Stimulated activated naive CD8-positive, alpha-beta T cell treated with anti-CD3 and anti-CD28 coated beads, Interleukin-15, Interleukin-2, amounts not matched to agents 100 ng/mL and 50 ng/mL, for 24 hours (primary cell): ENCODE data around the gene PARL.
A peak's percentile ranks its signal among the peaks of the same experiment; 100 is the strongest.

Experiments used
- H3K27ac Mint-ChIP-seq: one replicate; pipeline ENCODE4 v1.8.0; 2021; ENCODE audit warnings: mild to moderate bottlenecking, mixed read lengths
- H3K27me3 Mint-ChIP-seq: one replicate; pipeline ENCODE4 v1.8.0; 2021; ENCODE audit warnings: mixed read lengths
- H3K36me3 Mint-ChIP-seq: one replicate; pipeline ENCODE4 v1.8.0; 2021; ENCODE audit warnings: low read depth, mixed read lengths
- H3K4me1 Mint-ChIP-seq: one replicate; pipeline ENCODE4 v1.8.0; 2021; ENCODE audit warnings: low read depth, mixed read lengths
- H3K4me3 Mint-ChIP-seq: one replicate; pipeline ENCODE4 v1.8.0; 2021; ENCODE audit warnings: mild to moderate bottlenecking, mixed read lengths
- H3K9me3 Mint-ChIP-seq: one replicate; pipeline ENCODE4 v1.8.0; 2021; ENCODE audit warnings: mixed read lengths

Gene PARL

GRCh38 chr3:183845608-183846288 lies 38.9 kb downstream of the PARL start:
- peaks cover 55% of the 10 kb centered on the region for H3K36me3 Mint-ChIP-seq
- H3K27me3 Mint-ChIP-seq = no peaks in the 10 kb centered on the region
- peak overlapping the region; percentile 61 for H3K27ac Mint-ChIP-seq
- no peaks in the 10 kb centered on the region for H3K9me3 Mint-ChIP-seq
- no peak overlapping the region for H3K4me3 Mint-ChIP-seq
- peaks cover 16% of the 10 kb centered on the region for H3K4me1 Mint-ChIP-seq

GRCh38 chr3:183845090-183845489 lies 39.6 kb downstream of the PARL start:
- H3K27me3 Mint-ChIP-seq = no peaks in the 10 kb centered on the region
- no peaks in the 10 kb centered on the region for H3K9me3 Mint-ChIP-seq
- H3K4me3 Mint-ChIP-seq = no peak overlapping the region
- peaks cover 54% of the 10 kb centered on the region for H3K36me3 Mint-ChIP-seq
- H3K27ac Mint-ChIP-seq = peak overlapping the region; percentile 61
- peaks cover 14% of the 10 kb centered on the region for H3K4me1 Mint-ChIP-seq

DNA sequence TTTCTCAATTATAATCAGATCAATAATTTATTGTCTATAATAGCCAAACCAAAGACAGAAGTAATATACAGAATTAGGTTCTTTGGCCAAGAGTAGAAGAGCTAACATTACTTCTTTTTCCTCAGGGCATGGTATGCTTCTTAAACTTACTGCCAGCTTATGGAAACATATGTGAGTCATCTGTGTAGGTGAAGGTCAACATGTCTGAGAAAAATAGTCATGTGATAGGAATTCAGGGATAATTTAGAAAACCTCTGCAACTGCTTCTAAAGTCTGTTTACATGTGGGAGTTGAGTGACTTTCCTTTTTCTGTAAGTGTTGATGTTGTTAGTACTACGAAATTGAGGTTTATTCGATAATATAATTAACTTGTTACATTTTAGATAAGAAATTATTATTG lies 40.1 kb downstream of the PARL start:
- H3K27ac Mint-ChIP-seq = peak overlapping the region; percentile 72
- no peaks in the 10 kb centered on the region for H3K9me3 Mint-ChIP-seq
- H3K4me3 Mint-ChIP-seq = no peak overlapping the region
- peaks cover 52% of the 10 kb centered on the region for H3K36me3 Mint-ChIP-seq
- no peaks in the 10 kb centered on the region for H3K27me3 Mint-ChIP-seq
- H3K4me1 Mint-ChIP-seq = peaks cover 13% of the 10 kb centered on the region

DNA sequence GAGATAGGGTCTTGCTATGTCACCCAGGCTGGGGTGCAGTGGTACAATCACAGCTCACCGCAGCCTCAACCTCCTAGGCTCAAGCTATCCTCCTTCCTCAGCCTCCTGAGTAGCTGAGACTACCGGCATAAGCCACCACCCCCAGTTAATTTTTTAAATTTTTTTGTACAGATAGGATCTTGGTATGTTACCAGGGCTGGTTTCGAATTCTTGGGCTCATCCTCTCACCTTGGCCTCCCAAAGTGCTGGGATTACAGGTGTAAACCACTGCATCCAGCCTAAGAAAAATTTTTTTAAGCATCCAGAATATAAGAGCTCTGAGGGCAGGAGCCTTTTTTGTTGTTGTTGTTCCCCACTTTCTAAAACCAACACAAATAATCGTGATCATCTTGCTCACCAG lies 44.9 kb downstream of the PARL start:
- H3K4me3 Mint-ChIP-seq = no peak overlapping the region
- H3K27me3 Mint-ChIP-seq = no peaks in the 10 kb centered on the region
- no peaks in the 10 kb centered on the region for H3K9me3 Mint-ChIP-seq
- no peak overlapping the region for H3K27ac Mint-ChIP-seq
- H3K36me3 Mint-ChIP-seq = peaks cover 51% of the 10 kb centered on the region
- H3K4me1 Mint-ChIP-seq = peaks cover 5% of the 10 kb centered on the region

GRCh38 chr3:183837894-183838293 lies 46.8 kb downstream of the PARL start:
- Mint-ChIP-seq H3K27ac (no peak overlapping the region), H3K27me3 (no peaks in the 10 kb centered on the region), H3K4me1 (no peaks in the 10 kb centered on the region), H3K9me3 (no peaks in the 10 kb centered on the region), H3K4me3 (no peak overlapping the region), H3K36me3 (peaks cover 60% of the 10 kb centered on the region)

- H3K27me3 Mint-ChIP-seq = no peaks in the 10 kb centered on the region
- peaks cover 65% of the 10 kb centered on the region for H3K36me3 Mint-ChIP-seq
- no peaks in the 10 kb centered on the region for H3K4me1 Mint-ChIP-seq
- H3K27ac Mint-ChIP-seq = peak overlapping the region; percentile 59
- H3K4me3 Mint-ChIP-seq = no peak overlapping the region
- H3K9me3 Mint-ChIP-seq = no peaks in the 10 kb centered on the region
Observed at GRCh38 chr3:183837390-183837789, 47.3 kb downstream of the PARL start.

DNA sequence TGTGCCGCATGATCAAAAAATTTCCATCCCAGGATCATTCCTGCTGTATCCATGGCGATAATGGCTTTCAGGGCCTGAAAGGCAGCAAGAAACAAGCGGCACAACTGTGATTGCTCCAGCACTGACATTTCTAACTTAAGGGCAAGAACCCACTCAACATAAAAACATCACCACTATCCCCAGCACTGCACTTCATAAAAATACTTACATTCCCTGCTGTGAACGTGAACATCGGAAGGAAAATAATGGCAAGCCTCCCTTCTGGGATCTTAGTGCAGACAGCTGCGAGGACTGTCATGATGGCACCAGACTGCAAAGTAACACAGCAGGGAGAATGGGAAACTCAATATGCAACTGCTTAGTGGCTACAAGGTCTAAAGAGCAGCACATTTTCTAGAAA lies 51.2 kb downstream of the PARL start:
- Mint-ChIP-seq H3K36me3 (peaks cover 46% of the 10 kb centered on the region), H3K4me3 (no peak overlapping the region), H3K27ac (no peak overlapping the region), H3K27me3 (no peaks in the 10 kb centered on the region), H3K9me3 (no peaks in the 10 kb centered on the region), H3K4me1 (no peaks in the 10 kb centered on the region)

DNA sequence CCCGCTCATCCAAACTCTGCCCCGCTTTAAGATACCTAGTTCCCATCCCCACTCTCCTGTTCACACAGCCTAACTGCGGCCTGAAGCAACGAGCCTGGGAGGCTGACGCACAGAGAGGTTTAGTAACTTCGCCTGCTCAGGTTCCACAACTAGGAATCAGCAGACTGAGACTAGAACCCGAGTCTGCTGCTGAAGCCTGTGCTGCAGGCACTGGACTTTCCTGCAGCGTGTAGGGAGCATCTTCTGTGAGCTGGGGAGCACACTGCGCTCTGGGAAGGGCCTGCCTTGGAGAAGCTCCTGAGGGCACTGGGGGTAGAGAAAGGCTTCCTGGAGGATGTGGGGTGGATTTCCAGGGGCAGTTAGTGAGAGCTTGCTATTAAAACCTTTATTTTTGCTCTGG lies 54.5 kb downstream of the PARL start:
- Mint-ChIP-seq H3K9me3 (no peaks in the 10 kb centered on the region), H3K27me3 (no peaks in the 10 kb centered on the region), H3K36me3 (peaks cover 32% of the 10 kb centered on the region), H3K4me1 (peaks cover 6% of the 10 kb centered on the region), H3K4me3 (no peak overlapping the region), H3K27ac (no peak overlapping the region)

- no peak overlapping the region for H3K27ac Mint-ChIP-seq
- peaks cover 8% of the 10 kb centered on the region for H3K4me1 Mint-ChIP-seq
- no peaks in the 10 kb centered on the region for H3K9me3 Mint-ChIP-seq
- no peaks in the 10 kb centered on the region for H3K27me3 Mint-ChIP-seq
- no peak overlapping the region for H3K4me3 Mint-ChIP-seq
- peaks cover 29% of the 10 kb centered on the region for H3K36me3 Mint-ChIP-seq
Observed at GRCh38 chr3:183829466-183829865, 55.2 kb downstream of the PARL start.

GRCh38 chr3:183828538-183828870 lies 56.2 kb downstream of the PARL start:
- Mint-ChIP-seq H3K36me3 (peaks cover 20% of the 10 kb centered on the region), H3K9me3 (no peaks in the 10 kb centered on the region), H3K27me3 (no peaks in the 10 kb centered on the region), H3K27ac (no peak overlapping the region), H3K4me1 (peaks cover 17% of the 10 kb centered on the region), H3K4me3 (no peak overlapping the region)

DNA sequence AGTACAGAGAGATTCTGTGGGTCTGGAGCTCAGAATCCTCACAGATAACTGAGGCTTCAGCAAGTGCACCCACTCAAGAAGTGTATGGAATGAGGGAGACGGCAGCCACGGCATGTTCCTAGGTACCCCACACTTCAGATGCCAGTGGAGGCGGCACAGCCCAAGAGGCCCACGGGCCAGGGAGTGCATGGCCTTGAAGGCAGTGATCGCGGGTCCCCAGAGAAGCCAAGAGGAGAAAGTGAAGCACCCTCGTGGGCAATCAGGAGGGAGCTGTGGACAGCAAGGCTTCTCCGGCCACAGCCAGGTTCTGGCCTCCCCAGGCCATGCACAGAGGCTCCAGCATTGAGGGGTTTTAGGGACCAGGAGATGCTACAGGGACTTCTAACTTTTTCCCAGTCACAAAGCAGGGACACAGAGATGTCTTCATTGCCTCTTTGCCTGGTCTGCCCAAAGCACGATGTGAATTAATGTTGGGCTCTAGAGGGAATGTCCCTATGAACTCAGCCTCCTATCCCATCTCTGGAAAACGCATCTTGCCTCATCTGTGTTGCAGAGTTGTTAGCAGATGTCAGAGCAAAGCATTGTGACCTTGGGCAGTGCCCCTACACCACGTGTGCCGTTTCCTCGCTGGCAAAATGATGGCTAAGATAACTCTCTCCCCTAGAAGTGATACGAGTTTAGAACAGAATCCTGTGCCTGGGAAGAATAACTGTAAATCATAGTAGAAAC lies 56.7 kb downstream of the PARL start:
- no peak overlapping the region for H3K27ac Mint-ChIP-seq
- no peaks in the 10 kb centered on the region for H3K9me3 Mint-ChIP-seq
- no peaks in the 10 kb centered on the region for H3K27me3 Mint-ChIP-seq
- peaks cover 17% of the 10 kb centered on the region for H3K4me1 Mint-ChIP-seq
- H3K36me3 Mint-ChIP-seq = peaks cover 16% of the 10 kb centered on the region
- H3K4me3 Mint-ChIP-seq = no peak overlapping the region

DNA sequence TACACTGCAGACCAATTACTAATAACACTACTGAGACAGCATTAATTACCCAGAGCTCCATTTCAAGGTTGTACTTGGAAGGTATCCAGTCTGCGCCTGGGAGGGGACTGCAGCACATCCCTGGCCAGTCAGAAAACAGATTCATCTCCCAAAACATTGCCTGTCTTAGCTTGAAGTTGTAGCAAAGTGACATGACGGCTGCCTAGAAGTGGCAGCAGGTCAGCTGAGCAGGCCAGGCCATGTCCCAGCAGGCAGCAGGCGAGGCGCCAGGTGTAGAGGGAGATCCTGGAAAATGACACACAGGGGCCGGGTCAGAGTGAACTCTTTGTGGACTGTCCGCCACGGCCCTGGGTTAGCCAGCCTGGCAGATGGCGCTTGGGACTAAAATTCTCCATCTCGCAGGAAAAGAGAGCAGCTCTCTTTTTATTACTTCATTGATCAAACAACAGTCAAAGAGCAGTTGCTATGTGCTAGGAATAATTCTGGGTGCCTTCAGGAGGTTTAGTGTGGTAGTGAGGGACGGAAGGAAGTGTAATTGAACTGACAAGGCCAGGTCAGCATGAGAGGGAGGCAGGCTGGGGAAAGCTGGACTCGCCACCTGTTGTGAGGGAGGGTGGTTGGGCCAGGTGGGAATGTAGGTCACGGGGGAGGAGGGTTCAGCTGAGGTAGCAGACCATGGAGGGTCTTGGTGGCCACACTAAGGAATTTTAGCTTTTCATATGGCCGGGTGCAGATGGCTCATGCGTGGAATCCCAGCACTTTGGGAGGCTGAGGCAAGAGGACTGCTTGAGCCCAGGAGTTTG lies 58.0 kb downstream of the PARL start:
- H3K27ac Mint-ChIP-seq = peak overlapping the region; percentile 36
- no peaks in the 10 kb centered on the region for H3K27me3 Mint-ChIP-seq
- H3K36me3 Mint-ChIP-seq = peaks cover 7% of the 10 kb centered on the region
- peak overlapping the region; percentile 71 for H3K4me3 Mint-ChIP-seq
- H3K9me3 Mint-ChIP-seq = no peaks in the 10 kb centered on the region
- peaks cover 20% of the 10 kb centered on the region for H3K4me1 Mint-ChIP-seq

- Mint-ChIP-seq H3K36me3 (peaks cover 6% of the 10 kb centered on the region), H3K4me1 (peaks cover 20% of the 10 kb centered on the region), H3K4me3 (peak within 1 kb of the TSS; percentile 80), H3K27me3 (no peaks in the 10 kb centered on the region), H3K27ac (peak within 1 kb of the TSS; percentile 63), H3K9me3 (no peaks in the 10 kb centered on the region)
Observed at GRCh38 chr3:183825456-183826161, 59.1 kb downstream of the PARL start, which contains the start of gene MAP6D1. Gene MAP6D1 (minus strand): TSS chr3:183825577. CDS start chr3:183825547, 30 bp downstream.

GRCh38 chr3:183824761-183825455 lies 59.8 kb downstream of the PARL start:
- H3K4me1 Mint-ChIP-seq = peaks cover 20% of the 10 kb centered on the region
- H3K27ac Mint-ChIP-seq = peak overlapping the region; percentile 59
- H3K36me3 Mint-ChIP-seq = peaks cover under 1% of the 10 kb centered on the region
- H3K27me3 Mint-ChIP-seq = no peaks in the 10 kb centered on the region
- H3K9me3 Mint-ChIP-seq = no peaks in the 10 kb centered on the region
- H3K4me3 Mint-ChIP-seq = peak overlapping the region; percentile 80
